Measurements from ENCODE around the gene CXXC4. TPM values are rescaled to one million over a fixed set of nuclear protein-coding genes. Genes with fewer than 3 reads are reported as not detected.
A peak's percentile ranks its signal among the peaks of the same experiment; 100 is the strongest.

CXXC4 gene
- total RNA-seq, 2 experiments from 2014 or later: 0.03 TPM; not detected in 1

- no peaks in the 10 kb centered on the region for H3K79me2 ChIP-seq (ENCODE audit: insufficient read depth, low read depth, low read length)
- intact Hi-C loops (cut with micrococcal nuclease; ENCODE audit: unreplicated experiment): no loop called here
- no peak overlapping the region for H3K27ac ChIP-seq (ENCODE audit: low read depth, low read length, poor library complexity, severe bottlenecking)
- no peak overlapping the region for H3K4me2 ChIP-seq (ENCODE audit: low read length)
- no peak overlapping the region for H3K4me3 ChIP-seq (ENCODE audit: low read depth, low read length, poor library complexity, severe bottlenecking)
- no peaks in the 10 kb centered on the region for H3K9me3 ChIP-seq (ENCODE audit: low read length)
- ChIA-PET CTCF (ENCODE audit: unreplicated experiment) (no interaction called here), POLR2A (no interaction called here)
- no peaks in the 10 kb centered on the region for H3K9me2 ChIP-seq (ENCODE audit: insufficient read depth, low read length)
- BruUV-seq (replicated peaks): no TSS peak
- H2AFZ ChIP-seq (ENCODE audit: low read length): no peak overlapping the region
- H4K20me1 ChIP-seq (ENCODE audit: insufficient read depth, low read length): no peaks in the 10 kb centered on the region
- DNase-seq (ENCODE audit: low spot score): no peak
- H3K36me3 ChIP-seq (ENCODE audit: insufficient read depth, low read length): no peaks in the 10 kb centered on the region
- TF ChIP-seq CTCF (conservative IDR thresholded peaks at IDR 0.05; ENCODE audit: low read length) (no peak), EZH2phosphoT487 (IDR thresholded peaks at IDR 0.05; ENCODE audit: borderline replicate concordance, low read depth, low read length) (no peak)
- no peaks in the 10 kb centered on the region for H3K4me1 ChIP-seq (ENCODE audit: insufficient read depth, low read length, poor library complexity, severe bottlenecking)
Observed at GRCh38 chr4:104425948-104426347, 68.7 kb downstream of the CXXC4 start.

DNA sequence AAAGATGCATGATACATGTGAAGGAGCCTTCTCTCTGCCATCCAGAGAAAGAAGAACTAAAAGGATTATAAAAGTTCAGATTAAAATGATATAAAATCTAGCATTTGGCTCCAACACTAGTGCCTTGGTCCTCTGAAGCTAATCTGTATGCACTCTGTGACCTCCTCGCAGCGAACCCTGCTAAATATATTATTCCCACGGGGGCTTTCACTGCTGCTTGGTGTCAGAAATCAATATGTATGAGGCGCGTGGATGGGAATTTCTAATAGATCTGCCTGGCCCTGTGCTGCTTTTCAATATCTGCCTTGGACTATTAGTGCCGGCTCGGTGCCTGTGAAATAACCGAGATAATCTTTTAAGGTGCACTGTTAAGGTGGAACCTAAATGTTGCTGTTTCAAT is 69.7 kb downstream of the CXXC4 start:
- no peak overlapping the region for H2AFZ ChIP-seq (ENCODE audit: low read length)
- no peak for DNase-seq (ENCODE audit: low spot score)
- intact Hi-C loops (cut with micrococcal nuclease; ENCODE audit: unreplicated experiment): no loop called here
- H3K36me3 ChIP-seq (ENCODE audit: insufficient read depth, low read length): no peaks in the 10 kb centered on the region
- peak overlapping the region; percentile 49; the same call in 1 of the 2 replicates for H3K4me2 ChIP-seq (ENCODE audit: low read length)
- no peaks in the 10 kb centered on the region for H3K9me2 ChIP-seq (ENCODE audit: insufficient read depth, low read length)
- POLR2A ChIA-PET: no interaction called here
- BruUV-seq (replicated peaks): no TSS peak
- CTCF ChIA-PET (ENCODE audit: unreplicated experiment): no interaction called here
- no peak for TF ChIP-seq EZH2phosphoT487 (IDR thresholded peaks at IDR 0.05; ENCODE audit: borderline replicate concordance, low read depth, low read length)
- no peak for TF ChIP-seq CTCF (conservative IDR thresholded peaks at IDR 0.05; ENCODE audit: low read length)
- no peaks in the 10 kb centered on the region for H3K79me2 ChIP-seq (ENCODE audit: insufficient read depth, low read depth, low read length)
- H4K20me1 ChIP-seq (ENCODE audit: insufficient read depth, low read length): no peaks in the 10 kb centered on the region
- H3K4me3 ChIP-seq (ENCODE audit: low read depth, low read length, poor library complexity, severe bottlenecking): no peak overlapping the region
- no peak overlapping the region for H3K27ac ChIP-seq (ENCODE audit: low read depth, low read length, poor library complexity, severe bottlenecking)
- no peaks in the 10 kb centered on the region for H3K4me1 ChIP-seq (ENCODE audit: insufficient read depth, low read length, poor library complexity, severe bottlenecking)
- H3K9me3 ChIP-seq (ENCODE audit: low read length): no peaks in the 10 kb centered on the region

GRCh38 chr4:104424475-104424941 is 70.2 kb downstream of the CXXC4 start:
- no peaks in the 10 kb centered on the region for H3K4me1 ChIP-seq (ENCODE audit: insufficient read depth, low read length, poor library complexity, severe bottlenecking)
- H3K79me2 ChIP-seq (ENCODE audit: insufficient read depth, low read depth, low read length): no peaks in the 10 kb centered on the region
- H3K27ac ChIP-seq (ENCODE audit: low read depth, low read length, poor library complexity, severe bottlenecking): no peak overlapping the region
- no TSS peak for BruUV-seq (replicated peaks)
- no peak for DNase-seq (ENCODE audit: low spot score)
- ChIA-PET POLR2A (no interaction called here), CTCF (ENCODE audit: unreplicated experiment) (no interaction called here)
- no peak overlapping the region for H3K4me3 ChIP-seq (ENCODE audit: low read depth, low read length, poor library complexity, severe bottlenecking)
- intact Hi-C loops (cut with micrococcal nuclease; ENCODE audit: unreplicated experiment): no loop called here
- TF ChIP-seq CTCF (conservative IDR thresholded peaks at IDR 0.05; ENCODE audit: low read length): no peak
- TF ChIP-seq EZH2phosphoT487 (IDR thresholded peaks at IDR 0.05; ENCODE audit: borderline replicate concordance, low read depth, low read length): no peak
- no peaks in the 10 kb centered on the region for H3K9me3 ChIP-seq (ENCODE audit: low read length)
- no peak overlapping the region for H2AFZ ChIP-seq (ENCODE audit: low read length)
- no peaks in the 10 kb centered on the region for H3K36me3 ChIP-seq (ENCODE audit: insufficient read depth, low read length)
- H3K4me2 ChIP-seq (ENCODE audit: low read length): peak overlapping the region; percentile 49; the same call in 1 of the 2 replicates
- H4K20me1 ChIP-seq (ENCODE audit: insufficient read depth, low read length): no peaks in the 10 kb centered on the region
- no peaks in the 10 kb centered on the region for H3K9me2 ChIP-seq (ENCODE audit: insufficient read depth, low read length)
